GM19043 (cell line): ENCODE results near the gene CEACAM20.
"Not testable (repeated sequence)": the region's sequence is repeated elsewhere in the genome, so short reads cannot be mapped to it uniquely, and the experiment has no call there.

Source experiments
- ATAC-seq: cut with Tn5 transposase; IDR thresholded peaks from one replicate; pipeline ENCODE4 v1.9.1; 2021; ENCODE audit warnings: low read depth; ENCODE audit not compliant: unreplicated experiment

CEACAM20 gene

GRCh38 chr19:44550976-44551375, 21.5 kb upstream of the CEACAM20 start:
- not testable (repeated sequence) for ATAC-seq

GRCh38 chr19:44549507-44549906, 20.0 kb upstream of the CEACAM20 start:
- ATAC-seq = no peak

- ATAC-seq = no peak
Measured at GRCh38 chr19:44548736-44549135, 19.3 kb upstream of the CEACAM20 start.

- no peak for ATAC-seq
Measured at GRCh38 chr19:44544031-44544430, 14.6 kb upstream of the CEACAM20 start.

- ATAC-seq = no peak
Measured at GRCh38 chr19:44542671-44543070, 13.2 kb upstream of the CEACAM20 start.

GRCh38 chr19:44540736-44541135, 11.3 kb upstream of the CEACAM20 start:
- no peak for ATAC-seq

- no peak for ATAC-seq
Measured at GRCh38 chr19:44539991-44540390, 10.5 kb upstream of the CEACAM20 start.

GRCh38 chr19:44539236-44539826, 9.9 kb upstream of the CEACAM20 start:
- ATAC-seq = no peak

- not testable (repeated sequence) for ATAC-seq
Measured at GRCh38 chr19:44535361-44535760, 5.9 kb upstream of the CEACAM20 start.

GRCh38 chr19:44532819-44533218, 3.3 kb upstream of the CEACAM20 start:
- ATAC-seq = no peak

- ATAC-seq = no peak
Measured at GRCh38 chr19:44530777-44531176, 1.3 kb upstream of the CEACAM20 start.

- no peak for ATAC-seq
Measured at GRCh38 chr19:44527554-44527953, 1.9 kb downstream of the CEACAM20 start.

GRCh38 chr19:44525721-44526430, 3.6 kb downstream of the CEACAM20 start:
- ATAC-seq = no peak

GRCh38 chr19:44521370-44521769, 8.1 kb downstream of the CEACAM20 start:
- ATAC-seq = no peak

GRCh38 chr19:44517146-44517545, 12.3 kb downstream of the CEACAM20 start:
- no peak for ATAC-seq

- no peak for ATAC-seq
Measured at GRCh38 chr19:44515907-44516306, 13.6 kb downstream of the CEACAM20 start.

- ATAC-seq = no peak
Measured at GRCh38 chr19:44515031-44515430, 14.4 kb downstream of the CEACAM20 start.

GRCh38 chr19:44512326-44513298, 16.9 kb downstream of the CEACAM20 start:
- no peak for ATAC-seq

GRCh38 chr19:44509478-44509877, 20.0 kb downstream of the CEACAM20 start:
- ATAC-seq = no peak

GRCh38 chr19:44499962-44500949, 29.2 kb downstream of the CEACAM20 start, which contains the start of gene ZNF180:
Gene ZNF180 (minus strand): TSS chr19:44500522. CDS start chr19:44497334, 3,188 bp downstream.
- peak; percentile 80 for ATAC-seq
